PC-3 (cell line): ENCODE data around the gene AQP2.
"Not testable (repeated sequence)": the region's sequence is repeated elsewhere in the genome, so short reads cannot be mapped to it uniquely, and the experiment has no call there.

ENCODE experiments used
- EZH2 ChIP-seq: fragments of 300-600 bp; sonication (generic); IDR thresholded peaks from one replicate; pipeline ENCODE4 v1.6.1; 2017; ENCODE audit warnings: antibody characterized with exemption, mild to moderate bottlenecking, low read length; ENCODE audit not compliant: unreplicated experiment
- EZH2phosphoT487 ChIP-seq: fragments of 300-600 bp; sonication (generic); IDR thresholded peaks from 2 replicates; pipeline ENCODE4 v1.6.1; 2018; ENCODE audit warnings: mild to moderate bottlenecking, antibody characterized with exemption, low read length, borderline replicate concordance
- TF ChIP-seq, protein P1 (sequence below): fragments of 300-600 bp; sonication (generic); conservative IDR thresholded peaks from 2 replicates; pipeline ENCODE4 v1.5.1; 2017; ENCODE audit warnings: antibody characterized with exemption, low read depth, mild to moderate bottlenecking, low read length

DNA sequence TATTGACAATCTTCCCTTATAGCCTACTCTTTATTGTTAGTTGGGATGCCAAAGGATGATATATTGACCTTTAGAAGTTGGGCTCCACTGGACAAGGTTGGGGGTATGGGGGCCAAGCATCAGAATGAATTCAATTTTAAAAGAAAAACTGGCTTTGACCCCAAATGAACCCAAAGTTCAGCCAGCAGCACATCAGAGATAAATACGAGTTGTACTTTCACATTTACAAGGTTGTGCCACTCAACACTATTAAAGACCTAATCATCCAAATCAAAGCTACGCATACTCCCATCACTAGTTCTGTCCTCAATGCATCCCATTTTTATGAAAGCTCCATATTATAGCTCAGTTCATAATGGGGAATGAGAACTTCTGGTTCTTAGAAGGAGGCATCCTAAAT is 38.9 kb downstream of the AQP2 start:
- TF ChIP-seq, protein P1, sequence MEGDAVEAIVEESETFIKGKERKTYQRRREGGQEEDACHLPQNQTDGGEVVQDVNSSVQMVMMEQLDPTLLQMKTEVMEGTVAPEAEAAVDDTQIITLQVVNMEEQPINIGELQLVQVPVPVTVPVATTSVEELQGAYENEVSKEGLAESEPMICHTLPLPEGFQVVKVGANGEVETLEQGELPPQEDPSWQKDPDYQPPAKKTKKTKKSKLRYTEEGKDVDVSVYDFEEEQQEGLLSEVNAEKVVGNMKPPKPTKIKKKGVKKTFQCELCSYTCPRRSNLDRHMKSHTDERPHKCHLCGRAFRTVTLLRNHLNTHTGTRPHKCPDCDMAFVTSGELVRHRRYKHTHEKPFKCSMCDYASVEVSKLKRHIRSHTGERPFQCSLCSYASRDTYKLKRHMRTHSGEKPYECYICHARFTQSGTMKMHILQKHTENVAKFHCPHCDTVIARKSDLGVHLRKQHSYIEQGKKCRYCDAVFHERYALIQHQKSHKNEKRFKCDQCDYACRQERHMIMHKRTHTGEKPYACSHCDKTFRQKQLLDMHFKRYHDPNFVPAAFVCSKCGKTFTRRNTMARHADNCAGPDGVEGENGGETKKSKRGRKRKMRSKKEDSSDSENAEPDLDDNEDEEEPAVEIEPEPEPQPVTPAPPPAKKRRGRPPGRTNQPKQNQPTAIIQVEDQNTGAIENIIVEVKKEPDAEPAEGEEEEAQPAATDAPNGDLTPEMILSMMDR = not testable (repeated sequence)
- not testable (repeated sequence) for TF ChIP-seq EZH2, EZH2phosphoT487
